Stimulated activated CD4-positive, alpha-beta T cell treated with anti-CD3 and anti-CD28 coated beads, Interleukin-4, amount 100 ng/mL, for 24 hours (primary cell): Measurements from ENCODE around the gene SMIM9.
"Not testable (repeated sequence)": the region's sequence is repeated elsewhere in the genome, so short reads cannot be mapped to it uniquely, and the experiment has no call there.

Source experiments
- DNase-seq: peaks from one replicate; pipeline ENCODE4 v3.0.0-alpha.2; 2020

SMIM9 gene

GRCh38 chrX:154834562-154834961, at the start of gene SMIM9:
TSS of gene SMIM9 (minus strand) at chrX:154834662. CDS start at chrX:154830856, 3,806 bp downstream.
- no peak for DNase-seq

GRCh38 chrX:154884069-154884468, 49.6 kb upstream of the SMIM9 start:
- not testable (repeated sequence) for DNase-seq

- no peak for DNase-seq
These were observed 38.9 kb upstream of the SMIM9 start for GRCh38 chrX:154873329-154873728.

DNA sequence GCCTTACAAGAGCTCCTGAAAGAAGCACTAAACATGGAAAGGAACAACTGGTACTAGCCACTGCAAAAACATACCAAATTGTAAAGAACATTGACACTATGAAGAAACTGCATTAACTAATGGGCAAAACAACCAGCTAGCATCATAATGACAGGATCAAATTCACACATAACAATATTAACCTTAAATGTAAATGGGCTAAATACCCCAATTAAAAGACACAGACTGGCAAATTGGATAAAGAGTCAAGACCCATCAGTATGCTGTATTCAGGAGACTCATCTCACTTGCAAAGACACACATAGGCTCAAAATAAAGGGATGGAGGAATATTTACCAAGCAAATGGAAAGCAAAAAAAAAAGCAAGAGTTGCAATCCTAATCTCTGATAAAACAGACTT, 34.1 kb upstream of the SMIM9 start:
- not testable (repeated sequence) for DNase-seq

DNA sequence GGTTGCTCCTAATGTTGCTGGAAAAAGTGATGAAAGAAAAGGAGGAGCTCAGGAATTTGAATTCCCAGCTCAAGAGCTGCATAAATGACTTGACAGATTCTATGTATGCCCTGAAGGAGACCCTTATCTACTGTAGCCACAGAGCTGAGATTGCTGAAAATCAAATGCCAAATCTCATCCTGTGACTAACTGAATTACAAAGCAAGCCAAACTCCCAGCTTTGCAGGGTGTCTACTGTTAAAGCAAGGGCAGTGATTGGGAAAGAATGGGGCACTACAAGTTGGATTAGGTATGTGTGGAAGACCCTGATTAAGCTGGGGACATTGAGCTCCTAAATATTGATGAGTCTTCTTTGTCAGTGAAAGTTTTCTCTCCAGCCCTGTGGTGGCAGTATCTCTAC, 20.8 kb upstream of the SMIM9 start:
- DNase-seq, result no peak

DNA sequence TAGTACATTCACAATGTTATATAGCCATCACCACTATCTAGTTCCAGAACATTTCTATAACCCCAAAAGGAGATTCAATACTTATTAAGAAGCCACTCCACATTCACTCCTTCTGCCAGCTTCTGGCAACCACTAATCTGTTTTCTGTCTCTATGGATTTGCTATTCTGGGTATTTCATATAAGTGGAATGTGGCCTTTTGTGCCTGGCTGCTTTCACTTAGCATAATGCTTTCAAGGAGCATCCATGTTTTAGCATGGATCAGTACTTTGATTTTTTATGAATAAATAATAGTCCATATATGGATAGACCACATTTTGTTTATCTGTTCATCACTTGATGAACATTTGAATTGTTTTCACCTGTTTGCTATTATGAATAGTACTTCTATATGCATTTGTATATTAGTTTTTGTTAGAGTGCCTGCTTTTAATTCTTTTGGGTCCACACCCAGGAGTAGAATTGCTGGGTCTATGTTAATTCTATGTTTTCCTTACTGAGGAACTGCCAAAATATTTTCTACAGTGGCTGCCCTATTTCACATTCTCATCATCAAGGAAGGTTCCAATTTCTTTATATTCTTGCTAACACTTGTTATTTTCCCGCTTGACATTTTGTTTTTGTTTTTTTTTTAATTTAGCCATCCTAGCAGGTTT, 16.6 kb upstream of the SMIM9 start:
- no peak for DNase-seq

GRCh38 chrX:154840856-154841255, 6.4 kb upstream of the SMIM9 start:
- DNase-seq, result peak; percentile 5

- no peak for DNase-seq
These were observed 1.7 kb upstream of the SMIM9 start for GRCh38 chrX:154836163-154836562.

- no peak for DNase-seq
These were observed 652 bp downstream of the SMIM9 start for GRCh38 chrX:154833746-154834274.

GRCh38 chrX:154829926-154830442, 4.5 kb downstream of the SMIM9 start:
- DNase-seq, result no peak

DNA sequence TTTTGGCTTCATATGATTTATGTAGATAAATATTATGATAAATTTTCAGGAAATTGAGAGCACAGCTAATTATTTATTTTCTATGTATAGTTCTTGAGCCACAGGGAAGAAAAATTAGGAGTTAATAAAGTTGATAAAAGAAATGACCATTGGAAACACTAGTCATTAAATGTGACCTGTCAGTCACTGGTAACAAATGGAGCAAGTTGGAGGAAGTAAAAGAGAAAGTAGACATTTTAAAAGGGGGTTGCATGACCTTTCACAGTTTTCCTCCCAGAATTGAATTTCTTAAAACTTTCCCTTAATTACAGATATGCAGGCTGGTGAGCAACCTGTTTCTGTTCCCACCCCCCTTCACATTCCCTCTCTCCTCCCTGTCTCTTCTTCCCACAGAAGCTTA, 5.3 kb downstream of the SMIM9 start:
- DNase-seq, result no peak

DNA sequence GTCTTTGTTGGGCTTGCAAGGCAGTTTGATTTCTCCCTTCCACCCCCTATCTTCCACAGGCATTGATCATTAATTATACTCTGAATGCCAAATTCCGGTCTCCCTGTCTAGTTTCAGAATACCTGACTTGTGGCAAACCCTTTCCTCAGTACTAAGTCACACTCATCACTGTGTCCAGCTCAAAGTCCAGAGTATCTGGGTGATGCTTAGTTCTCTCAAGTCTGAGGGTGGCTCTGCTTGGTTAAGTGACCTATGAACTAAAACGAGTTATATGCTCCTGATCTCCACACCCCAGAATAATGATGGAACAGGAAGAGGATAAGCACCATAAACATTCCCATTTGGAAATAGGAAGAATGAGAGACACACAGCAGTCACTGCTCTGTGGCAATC, 6.5 kb downstream of the SMIM9 start:
- no peak for DNase-seq

- DNase-seq, result no peak
These were observed 7.1 kb downstream of the SMIM9 start for GRCh38 chrX:154827194-154828015.

GRCh38 chrX:154825586-154825985, 8.9 kb downstream of the SMIM9 start:
- DNase-seq, result not testable (repeated sequence)

DNA sequence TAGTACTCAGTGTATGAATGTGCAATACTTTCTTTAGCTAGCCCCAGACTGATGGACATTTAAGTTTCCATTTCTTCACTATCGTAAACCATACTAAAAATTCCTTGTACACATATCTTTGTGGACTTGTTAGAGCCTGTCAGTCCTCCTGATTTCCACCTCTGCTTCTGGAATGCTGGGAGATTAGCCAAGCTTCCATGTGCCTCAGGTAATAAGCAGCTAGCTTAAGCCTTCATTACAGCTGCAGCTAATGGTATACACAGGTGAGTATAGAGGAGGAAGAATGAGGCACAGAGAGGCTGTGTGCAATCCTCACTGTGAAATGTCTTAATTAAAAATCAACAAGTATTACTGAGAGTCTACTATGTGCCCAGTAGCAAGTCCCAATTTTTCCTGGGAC, 9.8 kb downstream of the SMIM9 start:
- DNase-seq, result no peak

- DNase-seq, result no peak
These were observed 12.4 kb downstream of the SMIM9 start for GRCh38 chrX:154822029-154822428.

- DNase-seq, result no peak
These were observed 12.9 kb downstream of the SMIM9 start for GRCh38 chrX:154821523-154821922.

DNA sequence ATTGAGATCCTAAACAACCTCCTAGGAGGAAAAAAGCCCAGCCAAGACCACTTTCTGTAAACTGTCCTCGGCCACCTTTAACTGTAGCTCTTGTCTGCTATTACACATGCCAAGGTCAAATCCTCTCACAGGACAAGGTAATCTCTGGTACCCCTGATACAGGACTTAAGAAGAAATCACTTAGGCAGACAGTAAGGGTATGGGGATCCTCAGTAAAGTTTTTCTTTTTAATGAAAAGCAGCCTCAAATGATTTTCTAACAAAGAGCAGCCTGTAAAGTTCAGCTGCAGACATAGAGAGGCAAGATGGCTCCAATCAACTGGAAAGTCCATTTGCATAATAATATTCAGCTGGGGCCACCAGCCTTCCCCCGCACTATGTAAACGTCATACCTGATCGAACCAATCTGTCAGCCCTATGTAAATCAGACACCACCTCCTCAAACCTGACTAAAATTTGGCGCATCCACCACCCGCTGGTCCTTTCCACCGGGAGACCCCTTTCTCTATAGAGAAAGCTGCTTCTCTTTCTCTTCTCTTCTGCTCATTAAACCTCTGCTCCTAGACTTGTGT, 14.6 kb downstream of the SMIM9 start:
- DNase-seq, result no peak

DNA sequence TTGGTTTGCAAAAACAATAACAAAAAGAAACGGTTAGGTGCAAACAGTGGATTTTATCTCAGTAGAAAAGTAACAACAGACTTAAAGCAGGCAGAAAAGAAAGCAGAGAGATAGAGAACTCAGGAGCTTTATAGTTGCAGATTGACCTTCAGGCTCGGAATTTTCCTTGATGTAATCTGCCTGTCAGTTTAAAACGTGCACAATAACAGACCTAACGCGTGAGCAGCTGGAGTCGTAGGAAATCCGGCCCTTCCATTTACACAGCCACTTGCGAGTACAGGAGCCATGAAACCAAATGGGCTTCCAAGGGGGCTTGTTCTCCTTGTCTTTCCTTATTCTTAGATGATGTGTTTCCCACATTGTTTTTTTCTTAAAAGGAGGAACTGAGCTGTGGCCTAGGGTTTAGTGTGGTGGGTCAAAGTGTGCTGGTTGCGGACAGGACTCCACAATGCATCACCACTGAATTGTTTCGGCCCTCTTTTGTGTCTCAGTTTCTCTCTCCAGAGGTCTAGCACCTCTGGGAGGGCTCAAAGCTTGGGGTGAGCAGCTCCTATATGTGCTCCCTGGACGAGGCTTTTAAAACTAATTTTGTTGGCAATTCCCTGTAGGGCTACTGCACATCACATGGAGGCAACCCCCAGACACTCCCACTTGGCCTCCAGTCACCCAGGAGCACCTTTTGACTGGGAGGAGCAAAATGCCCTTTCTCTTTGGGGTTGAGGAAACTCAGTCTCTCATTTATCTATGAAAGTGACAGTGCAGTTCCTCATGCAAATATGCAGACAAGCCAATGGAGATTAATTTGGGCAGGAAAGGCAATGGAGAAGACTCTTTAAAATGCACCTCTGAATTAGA, 15.3 kb downstream of the SMIM9 start:
- DNase-seq, result no peak

GRCh38 chrX:154817048-154817618, 17.3 kb downstream of the SMIM9 start:
- DNase-seq, result not testable (repeated sequence)

DNA sequence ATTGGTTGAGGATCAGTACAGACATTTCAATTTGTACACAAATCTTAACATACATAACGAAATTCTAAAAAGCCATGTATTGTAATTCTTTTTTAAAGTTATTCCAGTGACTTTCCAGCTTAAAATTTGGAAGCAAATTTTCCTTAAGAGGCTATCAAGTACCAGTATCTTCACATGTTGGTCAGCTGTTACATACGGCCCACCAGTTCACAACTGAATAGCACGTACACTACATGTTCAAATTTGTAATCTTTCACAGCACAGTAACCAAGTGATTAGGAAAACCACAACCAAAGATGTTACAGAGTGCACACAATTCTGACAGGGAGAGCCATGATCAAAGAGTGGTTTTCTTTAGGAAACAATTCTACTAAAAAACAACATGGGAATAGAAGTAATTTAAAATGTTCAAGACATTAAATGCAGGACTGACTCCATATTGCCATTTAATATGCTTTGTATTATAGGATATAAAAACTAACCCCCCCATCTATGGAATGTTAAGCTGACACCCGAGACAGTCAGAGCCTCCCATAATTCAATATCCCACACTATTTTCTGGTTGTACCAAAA, 18.1 kb downstream of the SMIM9 start:
- DNase-seq, result not testable (repeated sequence)
